Measurements from ENCODE around the gene UBR3.
"Not testable (repeated sequence)": the region's sequence is repeated elsewhere in the genome, so short reads cannot be mapped to it uniquely, and the experiment has no call there.

The UBR3 gene

DNA sequence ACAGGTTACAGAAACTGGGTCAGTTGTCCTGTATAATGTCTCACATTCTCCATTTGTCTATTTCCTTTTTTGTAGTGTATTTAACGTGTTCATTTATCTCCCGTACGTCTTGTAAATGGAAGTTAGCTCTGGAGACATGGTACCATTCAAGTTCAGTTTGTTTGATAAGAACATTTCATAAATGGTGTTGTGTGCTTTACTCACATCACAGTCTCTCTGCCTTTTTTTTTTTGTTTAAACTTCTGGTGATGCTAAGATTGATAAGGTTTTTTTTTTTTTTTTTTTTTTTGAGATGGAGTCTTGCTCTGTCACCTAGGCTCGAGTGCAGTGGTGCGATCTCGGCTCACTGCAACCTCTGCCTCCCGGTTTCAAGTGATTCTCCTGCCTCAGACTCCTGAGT is 41.7 kb downstream of the UBR3 start:
- no peak for DNase-seq (ENCODE audit: low read depth, low spot score)

DNA sequence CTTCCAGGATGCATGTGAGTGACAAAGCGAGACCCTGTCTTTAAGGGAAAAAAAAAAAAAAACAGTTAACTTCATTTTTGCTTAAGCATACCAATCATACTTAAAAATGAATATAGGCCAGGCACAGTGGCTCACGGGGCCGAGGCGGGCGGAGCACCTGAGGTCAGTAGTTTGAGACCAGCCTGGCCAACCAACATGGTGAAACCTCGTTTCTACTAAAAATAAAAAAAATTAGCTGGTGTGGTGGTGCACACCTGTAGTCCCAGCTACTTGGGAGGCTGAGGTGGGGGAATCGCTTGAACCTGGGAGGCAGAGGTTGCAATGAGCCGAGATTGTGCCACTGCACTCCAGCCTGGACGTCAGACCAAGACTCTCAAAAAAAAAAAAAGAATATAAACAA is 44.1 kb downstream of the UBR3 start:
- DNase-seq (ENCODE audit: low read depth, low spot score) = not testable (repeated sequence)

DNA sequence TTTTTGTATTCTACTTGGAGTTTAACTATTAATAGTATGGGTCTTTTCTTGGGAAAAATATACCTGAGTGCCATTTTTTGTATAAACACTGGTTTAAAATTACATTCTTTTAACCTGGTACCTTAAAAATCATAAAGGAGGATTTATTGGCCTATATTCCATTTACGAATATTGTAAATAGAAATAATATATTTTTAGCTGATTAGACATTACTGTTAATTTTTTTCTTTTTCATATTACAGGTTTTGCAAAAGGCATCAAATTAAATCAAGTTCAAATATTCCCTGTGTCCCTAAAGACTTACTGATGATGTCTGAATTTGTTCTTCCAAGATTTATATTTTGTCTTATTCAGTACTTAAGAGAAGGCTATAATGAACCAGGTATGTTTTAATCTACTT is 44.7 kb downstream of the UBR3 start:
- no peak for DNase-seq (ENCODE audit: low read depth, low spot score)

DNA sequence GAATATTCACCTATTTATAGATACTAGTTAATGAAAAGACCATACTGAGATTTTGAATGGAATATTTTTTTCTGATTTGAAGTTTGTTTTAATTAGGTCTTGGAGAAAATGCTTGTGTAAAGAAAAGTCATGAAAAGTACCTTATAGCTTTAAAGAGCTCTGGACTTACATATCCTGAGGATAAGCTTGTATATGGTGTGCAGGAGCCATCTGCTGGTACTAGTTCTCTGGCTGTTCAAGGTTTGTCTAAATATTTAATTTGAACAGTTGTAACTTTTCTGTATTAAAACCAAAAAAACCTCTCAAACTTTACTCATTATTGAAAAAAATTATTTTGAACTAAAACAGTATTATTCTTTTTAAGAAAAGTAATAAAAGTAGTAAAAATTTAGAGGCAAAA is 50.1 kb downstream of the UBR3 start:
- no peak for DNase-seq (ENCODE audit: low read depth, low spot score)

- DNase-seq (ENCODE audit: low read depth, low spot score) = no peak
Observed at GRCh38 chr2:169887120-169887519, 59.9 kb downstream of the UBR3 start.

DNA sequence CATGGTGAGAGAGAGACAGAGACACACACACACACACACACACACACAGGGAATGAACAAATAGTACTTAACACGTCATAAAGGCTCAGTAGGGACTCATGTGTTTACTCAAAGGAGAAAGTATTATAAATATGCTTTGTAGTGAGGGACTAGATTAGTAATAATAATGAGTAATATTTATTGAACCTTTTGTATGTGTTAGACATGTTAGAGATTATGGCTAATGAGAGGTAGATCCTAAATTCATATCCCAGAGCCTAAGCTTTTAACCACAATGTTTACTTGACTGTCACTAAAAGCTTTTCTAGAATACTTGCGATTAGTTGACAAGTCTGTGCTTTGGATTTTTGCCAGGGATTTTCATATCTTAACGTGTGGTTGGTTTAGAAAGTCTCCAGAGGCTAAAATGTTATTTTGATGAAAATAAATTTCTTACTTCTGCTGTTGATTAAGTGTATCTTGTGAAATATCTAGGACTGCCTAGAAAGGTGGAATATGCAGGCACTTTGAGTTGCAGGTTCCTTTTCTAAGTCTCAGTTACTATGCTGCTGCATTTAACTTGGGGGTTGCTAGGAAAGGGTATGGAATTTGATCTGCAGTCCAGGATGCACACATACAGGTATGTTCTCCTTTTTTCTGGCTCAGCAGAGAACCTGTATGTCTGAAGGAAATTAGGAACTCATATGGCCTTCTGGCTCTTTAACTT is 64.5 kb downstream of the UBR3 start:
- no peak for DNase-seq (ENCODE audit: low read depth, low spot score)

GRCh38 chr2:169892951-169893350 is 65.7 kb downstream of the UBR3 start:
- DNase-seq (ENCODE audit: low read depth, low spot score) = no peak

- DNase-seq (ENCODE audit: low read depth, low spot score) = no peak
Observed at GRCh38 chr2:169895294-169895985, 68.2 kb downstream of the UBR3 start.

- DNase-seq (ENCODE audit: low read depth, low spot score) = no peak
Observed at GRCh38 chr2:169897834-169898233, 70.6 kb downstream of the UBR3 start.

DNA sequence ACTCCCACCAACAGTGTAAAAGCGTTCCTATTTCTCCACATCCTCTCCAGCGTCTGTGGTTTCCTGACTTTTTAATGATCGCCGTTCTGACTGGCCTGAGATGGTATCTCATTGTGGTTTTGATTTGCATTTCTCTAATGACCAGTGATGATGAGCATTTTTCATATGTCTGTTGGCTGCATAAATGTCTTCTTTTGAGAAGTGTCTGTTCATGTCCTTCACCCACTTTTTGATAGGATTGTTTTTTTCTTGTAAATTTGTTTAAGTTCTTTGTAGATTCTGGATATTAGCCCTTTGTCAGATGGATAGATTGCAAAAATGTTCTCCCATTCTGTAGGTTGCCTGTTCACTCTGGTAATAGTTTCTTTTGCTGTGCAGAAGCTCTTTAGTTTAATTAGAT is 72.8 kb downstream of the UBR3 start:
- not testable (repeated sequence) for DNase-seq (ENCODE audit: low read depth, low spot score)

DNA sequence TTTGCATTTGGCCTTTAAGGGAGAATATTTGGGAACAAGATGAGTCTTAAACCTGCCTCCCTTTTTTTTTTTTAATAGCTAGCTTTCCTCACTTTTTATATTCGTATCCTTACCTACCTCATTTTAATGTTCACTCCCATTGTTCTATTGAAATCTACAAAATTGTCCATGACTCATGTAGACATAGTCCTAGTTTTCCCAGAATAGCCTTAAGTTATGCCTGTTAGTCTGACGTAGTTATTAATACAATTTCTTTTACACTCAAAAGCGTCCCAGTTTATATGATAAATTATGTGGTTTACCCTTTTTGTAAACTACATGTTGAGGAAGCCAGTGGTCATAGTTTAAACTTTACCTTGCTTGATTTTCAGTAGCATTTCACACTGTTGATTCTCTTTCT is 73.4 kb downstream of the UBR3 start:
- no peak for DNase-seq (ENCODE audit: low read depth, low spot score)

DNA sequence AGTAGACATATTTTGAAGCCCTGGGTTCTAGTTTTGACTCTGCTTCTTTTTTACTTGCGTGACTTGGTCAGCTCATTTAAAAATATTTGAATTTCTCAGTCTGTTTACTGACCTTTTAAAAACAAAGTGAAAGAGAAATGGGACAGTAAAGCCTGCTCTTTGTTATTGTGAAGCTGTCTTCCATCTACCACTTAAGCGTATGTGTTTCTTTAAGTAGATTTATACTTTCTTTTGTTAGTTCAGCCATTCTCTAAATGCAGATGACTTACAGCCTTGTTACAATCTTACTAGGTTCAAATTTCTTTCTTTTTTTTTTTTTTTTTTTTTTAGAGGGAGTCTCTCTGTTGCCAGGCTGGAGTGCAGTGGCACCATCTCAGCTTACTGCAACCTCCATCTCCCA is 79.5 kb downstream of the UBR3 start:
- no peak for DNase-seq (ENCODE audit: low read depth, low spot score)

- DNase-seq (ENCODE audit: low read depth, low spot score) = no peak
Observed at GRCh38 chr2:169909376-169909775, 82.1 kb downstream of the UBR3 start.

DNA sequence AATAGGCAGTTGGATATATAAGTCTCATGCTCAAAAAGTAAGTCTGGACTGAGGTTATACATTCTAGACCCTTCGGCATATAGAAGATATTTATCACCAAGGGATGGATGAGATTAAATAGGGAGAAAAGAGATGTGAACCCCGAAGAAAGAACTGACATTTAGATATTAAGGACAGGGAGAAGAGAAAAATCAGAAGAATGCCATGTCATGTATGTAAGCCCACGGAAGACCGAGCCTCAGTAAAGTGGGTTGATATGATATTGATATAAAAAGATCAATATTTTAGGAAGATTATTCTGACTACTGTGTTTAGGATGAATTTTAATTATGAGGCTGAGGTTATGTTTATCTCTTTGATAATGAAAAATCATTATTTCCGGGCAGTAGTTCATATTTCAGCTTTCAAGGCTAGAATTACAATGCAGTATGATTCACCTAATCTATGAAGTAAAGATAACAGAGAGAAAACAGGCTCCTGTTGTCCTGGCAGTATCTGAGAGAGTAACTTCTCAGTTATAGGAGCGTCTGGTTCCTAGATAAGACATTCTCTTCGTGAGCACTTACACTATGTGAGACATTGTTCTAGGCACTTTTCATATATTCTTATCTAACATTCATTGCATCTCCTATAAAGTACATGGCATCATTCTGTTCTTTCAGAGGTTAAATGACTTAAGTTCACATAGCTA is 83.0 kb downstream of the UBR3 start:
- no peak for DNase-seq (ENCODE audit: low read depth, low spot score)

DNA sequence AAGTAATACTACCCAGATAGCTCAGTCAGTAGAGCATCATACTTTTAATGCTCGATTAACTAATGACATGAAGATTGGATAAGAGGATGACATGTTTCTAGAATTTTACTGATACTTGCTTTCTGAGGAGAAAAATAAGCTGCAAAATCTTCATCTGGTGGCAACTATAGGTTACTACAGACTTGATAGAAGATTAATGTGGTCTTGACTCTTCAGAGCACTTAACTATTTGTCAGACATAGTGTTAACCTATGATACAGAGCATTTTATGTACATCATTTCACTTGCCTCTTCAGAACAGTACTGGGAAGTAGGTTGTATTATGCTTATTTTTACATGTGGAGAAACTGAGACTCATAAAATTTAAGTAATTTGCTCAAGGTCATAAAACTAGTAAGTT is 83.9 kb downstream of the UBR3 start:
- DNase-seq (ENCODE audit: low read depth, low spot score) = no peak

- DNase-seq (ENCODE audit: low read depth, low spot score) = no peak
Observed at GRCh38 chr2:169916623-169917022, 89.4 kb downstream of the UBR3 start.

GRCh38 chr2:169923977-169924376 is 96.7 kb downstream of the UBR3 start:
- DNase-seq (ENCODE audit: low read depth, low spot score) = no peak

- no peak for DNase-seq (ENCODE audit: low read depth, low spot score)
Observed at GRCh38 chr2:169925968-169926367, 98.7 kb downstream of the UBR3 start.

DNA sequence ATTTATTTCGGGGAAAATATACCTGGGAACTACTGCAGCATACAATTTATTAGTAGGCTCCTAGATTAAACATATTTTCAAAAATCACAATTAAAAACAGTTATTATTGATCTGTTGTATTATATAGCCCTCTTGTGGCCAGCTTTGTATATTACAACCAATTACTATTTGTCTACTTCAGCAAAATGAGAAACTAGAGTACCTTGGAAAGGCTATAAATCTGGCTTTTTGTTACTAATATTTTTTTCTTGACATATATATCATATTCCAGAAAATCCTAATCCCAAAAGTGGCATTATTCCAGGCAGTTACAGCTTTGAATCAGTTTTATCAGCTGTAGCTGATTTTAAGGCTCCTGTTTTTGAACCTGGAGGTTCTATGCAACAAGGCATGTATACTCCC is 101.2 kb downstream of the UBR3 start:
- no peak for DNase-seq (ENCODE audit: low read depth, low spot score)

DNA sequence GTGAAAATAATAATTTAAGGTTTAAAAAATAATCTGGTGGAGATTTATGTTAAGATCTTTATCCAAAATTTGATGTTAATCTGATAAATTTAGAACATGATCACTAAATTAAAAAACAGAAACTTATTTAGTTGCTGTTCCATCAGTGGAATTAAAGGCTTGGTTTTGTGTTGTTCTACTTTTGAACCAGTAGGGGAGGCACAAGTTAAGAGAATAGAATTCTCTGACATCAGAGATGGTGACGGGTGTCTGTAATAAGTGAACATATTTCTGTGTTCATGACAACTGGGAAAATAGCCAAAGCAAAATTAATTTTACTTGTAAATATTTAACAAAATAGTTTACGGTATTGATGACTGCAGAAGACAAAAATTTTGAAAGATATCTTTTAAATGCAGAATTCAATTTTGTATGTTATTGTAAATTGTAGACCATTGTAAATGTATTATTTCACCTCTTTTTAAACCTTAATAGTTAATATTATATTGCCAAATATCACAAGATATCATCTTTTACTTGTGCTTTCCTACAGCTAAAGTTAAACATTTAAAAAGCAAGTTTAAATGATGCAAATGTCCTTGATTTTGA is 106.0 kb downstream of the UBR3 start:
- DNase-seq (ENCODE audit: low read depth, low spot score) = no peak

GRCh38 chr2:169936652-169937051 is 109.4 kb downstream of the UBR3 start:
- not testable (repeated sequence) for DNase-seq (ENCODE audit: low read depth, low spot score)

- DNase-seq (ENCODE audit: low read depth, low spot score) = no peak
Observed at GRCh38 chr2:169945515-169945914, 118.3 kb downstream of the UBR3 start.

DNA sequence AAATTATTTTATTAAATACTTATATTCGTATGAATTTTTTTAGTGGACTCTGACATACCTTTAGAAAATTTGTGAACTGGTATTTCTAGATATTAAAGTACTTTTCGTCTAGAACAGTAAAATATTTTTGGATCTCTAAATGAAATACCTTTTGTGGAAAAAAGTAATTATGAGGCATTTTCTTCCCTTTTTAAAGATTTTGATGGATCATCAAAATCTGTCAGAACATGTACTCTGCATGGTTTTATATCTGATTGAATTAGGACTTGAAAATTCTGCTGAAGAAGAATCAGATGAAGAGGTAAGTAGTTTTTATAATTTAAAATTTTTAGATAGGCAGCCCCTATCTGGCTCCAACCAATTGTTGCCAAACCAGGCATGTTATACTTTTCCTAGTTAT is 118.8 kb downstream of the UBR3 start:
- DNase-seq (ENCODE audit: low read depth, low spot score) = no peak

Data from activated CD4-positive, CD25-positive, alpha-beta regulatory T cell treated with anti-CD3 and anti-CD28 coated beads, Interleukin-2, amount 50 U/mL, for 16 hours (primary cell).